HepG2 (cell line): Measurements from ENCODE around the gene WEE1. TPM values are rescaled to one million over a fixed set of nuclear protein-coding genes. Genes with fewer than 3 reads are reported as not detected.
A peak's percentile ranks its signal among the peaks of the same experiment; 100 is the strongest.

ENCODE experiments used
- ATAC-seq: fragments of 200-7000 bp; cut with Tn5 transposase; 3 replicates; pipeline ENCODE4 v1.9.1; 2020; ENCODE audit warnings: mild to moderate bottlenecking, moderate library complexity
- BruUV-seq: library from RNA; stranded (reverse); fragments of 400-500 nt; replicated peaks from 2 replicates; lab custom pipeline; 2021; lab: Mats Ljungman, UMichigan
- CTCF ChIA-PET: fragments of 300-600 bp; formaldehyde crosslinking; extraction: SDS; loops from one replicate; lab custom pipeline; 2021; ENCODE audit warnings: low total read pairs, inconsistent platforms, low intra/inter-chr PET ratio; lab: Yijun Ruan, JAX
- POLR2A ChIA-PET: fragments of 350-600 bp; sonication (Branson Sonifier 250); formaldehyde crosslinking; loops from one replicate; lab custom pipeline; 2020; ENCODE audit warnings: antibody characterized with exemption, inconsistent platforms; lab: Yijun Ruan, JAX
- DNase-seq: peaks from one replicate; pipeline ENCODE4 v3.0.0-alpha.2; 2015; ENCODE audit warnings: low spot score
- FAIRE-seq: peaks from 3 replicates; lab custom pipeline; 2011; peaks lifted over from hg19 to GRCh38; lab: Jason Lieb, UNC
- H2AFZ ChIP-seq: one replicate; pipeline ENCODE4 v1.6.1; 2011; ENCODE audit warnings: low read length, inconsistent platforms
- H3K27ac ChIP-seq: fragments of 300-600 bp; 3 replicates; pipeline ENCODE4 v1.8.0; 2011; ENCODE audit warnings: mixed run types, mild to moderate bottlenecking, mixed read lengths, low read length, inconsistent platforms; ENCODE audit not compliant: insufficient read depth; ENCODE audit errors: extremely low read length
- H3K27me3 ChIP-seq, 2 experiments: fragments of 200-600 bp in 1 of 2; 2 replicates in 1 of 2; 3 replicates in 1 of 2; pipeline versions ENCODE4 v1.6.0 to v1.8.0; 2011; ENCODE audit warnings: low read length in 2 of 2, mild to moderate bottlenecking in 2 of 2, moderate library complexity in 2 of 2, inconsistent platforms in 1 of 2; ENCODE audit not compliant: insufficient read depth in 2 of 2, control insufficient read depth in 1 of 2
- H3K36me3 ChIP-seq, 2 experiments: fragments of 200-600 bp in 1 of 2; replicated peaks in 1 of 2; 2 replicates in 1 of 2; 3 replicates in 1 of 2; pipeline versions ENCODE4 v1.5.1 to v1.8.0; 2011; ENCODE audit warnings: low read length in 2 of 2, inconsistent platforms in 1 of 2; ENCODE audit not compliant: insufficient read depth in 2 of 2, control insufficient read depth in 1 of 2
- H3K4me1 ChIP-seq: 2 replicates; pipeline ENCODE4 v1.5.1; 2012; ENCODE audit warnings: low read length, inconsistent platforms; ENCODE audit not compliant: insufficient read depth
- H3K4me2 ChIP-seq: 2 replicates; pipeline ENCODE4 v1.6.0; 2011; ENCODE audit warnings: low read depth, low read length, inconsistent platforms
- H3K4me3 ChIP-seq, 3 experiments: fragments of 200-600 bp in 1 of 3; sonication (generic), shearing (Covaris generic) in 1 of 3; replicated peaks in 1 of 3; 2 replicates each; pipeline ENCODE4 v1.5.1; 2011 to 2016; ENCODE audit warnings: low read length in 3 of 3, inconsistent platforms in 2 of 3, low read depth in 2 of 3, mild to moderate bottlenecking in 2 of 3, control low read depth in 1 of 3, mixed read lengths in 1 of 3; ENCODE audit not compliant: insufficient read depth in 1 of 3
- H3K79me2 ChIP-seq: one replicate; pipeline ENCODE4 v1.6.1; 2011; ENCODE audit warnings: low read length, inconsistent platforms; ENCODE audit not compliant: insufficient read depth
- H3K9ac ChIP-seq: 2 replicates; pipeline ENCODE4 v1.6.0; 2011; ENCODE audit warnings: mild to moderate bottlenecking, low read depth, low read length, inconsistent platforms; ENCODE audit not compliant: insufficient read depth
- H3K9me3 ChIP-seq: 2 replicates; pipeline ENCODE4 v1.5.1; 2012; ENCODE audit warnings: mild to moderate bottlenecking, low read length
- H4K20me1 ChIP-seq: 2 replicates; pipeline ENCODE4 v1.6.0; 2011; ENCODE audit warnings: inconsistent platforms, mild to moderate bottlenecking, low read length, moderate library complexity; ENCODE audit not compliant: insufficient read depth
- ASH2L ChIP-seq: fragments of 300-600, 200-600 bp; sonication (generic); IDR thresholded peaks from 2 replicates; pipeline ENCODE4 v1.7.0; 2017; ENCODE audit warnings: low read depth, mild to moderate bottlenecking, moderate library complexity, mixed read lengths, low read length; ENCODE audit not compliant: insufficient read length
- FOXO1 ChIP-seq: sonication (generic); formaldehyde crosslinking; IDR thresholded peaks from 2 replicates; pipeline ENCODE4 v1.4.0; 2020; ENCODE audit warnings: missing genetic modification reagents
- KAT2B ChIP-seq: fragments of 150-350 bp; IDR thresholded peaks from 2 replicates; pipeline ENCODE4 v1.6.1; 2014; ENCODE audit warnings: low read depth, low read length, borderline replicate concordance
- MAFK ChIP-seq, 2 experiments: IDR thresholded peaks in 1 of 2; conservative IDR thresholded peaks in 1 of 2; 2 replicates each; pipeline ENCODE4 v1.6.1; 2011; ENCODE audit warnings: improper control_type of control experiment in 2 of 2, low read length in 2 of 2
- MEIS1 ChIP-seq: sonication (generic); formaldehyde crosslinking; IDR thresholded peaks from 2 replicates; pipeline ENCODE4 v1.9.0; 2021; ENCODE audit warnings: mild to moderate bottlenecking, missing genetic modification reagents, moderate library complexity, borderline replicate concordance
- PAWR ChIP-seq: sonication (generic); formaldehyde crosslinking; IDR thresholded peaks from 2 replicates; pipeline ENCODE4 v1.4.0; 2020; ENCODE audit warnings: missing genetic modification reagents, mild to moderate bottlenecking, borderline replicate concordance
- RBM22 ChIP-seq: fragments of 200-400 bp; formaldehyde crosslinking; optimal IDR thresholded peaks from 2 replicates; pipeline ENCODE3; 2017; ENCODE audit warnings: mild to moderate bottlenecking, low read length, moderate library complexity
- SIN3A ChIP-seq: IDR thresholded peaks from 2 replicates; pipeline ENCODE4 v1.6.1; 2011; ENCODE audit warnings: low read depth, mild to moderate bottlenecking, control low read depth, low read length, borderline replicate concordance
- ZMYM4 ChIP-seq: sonication (generic); formaldehyde crosslinking; IDR thresholded peaks from 2 replicates; pipeline ENCODE4 v1.8.1; 2023; ENCODE audit warnings: mild to moderate bottlenecking, missing genetic modification reagents
- WGBS: methylation state at CpG from one replicate; pipeline ENCODE4 v1.1.6; 2017; ENCODE audit warnings: low lambda C conversion rate; 5-methylcytosine and 5-hydroxymethylcytosine counted together
- in situ Hi-C: cut with HindIII; loops from 2 replicates; pipeline ENCODE4 v1.10.0; 2017; ENCODE audit warnings: low pct_unique_long_range_greater_than_20kb; ENCODE audit not compliant: extremely low pct_ligation_motif_present
- intact Hi-C: fragments of 100-400 bp; cut with micrococcal nuclease; formaldehyde crosslinking; loops from one replicate; pipeline ENCODE4 v1.10.0; 2022; ENCODE audit not compliant: unreplicated experiment
- polyA plus RNA-seq, 8 experiments: library from polyadenylated mRNA; depleted of rRNA in 3 of 8; stranded (reverse) in 7 of 8; unstranded in 1 of 8; fragments of >200 nt; fragmentation: Illumina TruSeq in 4 of 8; extraction: Trizol in 4 of 8; gene quantifications; 2 replicates each; pipeline versions ENCODE4 v1.2.1 to v1.2.3, GENCODE V29; 2011 to 2016; ENCODE audit warnings: low read depth in 4 of 8, missing spikeins in 1 of 8, mixed read lengths in 1 of 8; ENCODE audit not compliant: insufficient read depth in 1 of 8
- total RNA-seq, 5 experiments: library from RNA; depleted of rRNA; stranded (reverse); fragments of >200 nt; fragmentation: Illumina TruSeq; extraction: Trizol; gene quantifications; 2 replicates each; pipeline ENCODE4 v1.2.3, GENCODE V29; 2016; ENCODE audit warnings: low read depth in 1 of 5
- TF ChIP-seq, protein P1 (sequence below): IDR thresholded peaks from 2 replicates; pipeline ENCODE4 v1.6.1; 2016
- TF ChIP-seq, protein P2 (sequence below): IDR thresholded peaks from 2 replicates; pipeline ENCODE4 v1.6.1; 2016; ENCODE audit warnings: low read depth
- TF ChIP-seq, protein P3 (sequence below): sonication (generic); formaldehyde crosslinking; IDR thresholded peaks from 2 replicates; pipeline ENCODE4 v1.4.0; 2020; ENCODE audit warnings: missing genetic modification reagents
- TF ChIP-seq, protein P4 (sequence below): sonication (generic); formaldehyde crosslinking; conservative IDR thresholded peaks from 2 replicates; pipeline ENCODE4 v1.4.0; 2020; ENCODE audit warnings: missing genetic modification reagents

WEE1 gene
- total and polyA plus RNA-seq, 2 of the 13 experiments (the other 11 are each of a cell fraction or from before 2014, with no cell fraction given): 31.4 to 63.7 TPM

DNA sequence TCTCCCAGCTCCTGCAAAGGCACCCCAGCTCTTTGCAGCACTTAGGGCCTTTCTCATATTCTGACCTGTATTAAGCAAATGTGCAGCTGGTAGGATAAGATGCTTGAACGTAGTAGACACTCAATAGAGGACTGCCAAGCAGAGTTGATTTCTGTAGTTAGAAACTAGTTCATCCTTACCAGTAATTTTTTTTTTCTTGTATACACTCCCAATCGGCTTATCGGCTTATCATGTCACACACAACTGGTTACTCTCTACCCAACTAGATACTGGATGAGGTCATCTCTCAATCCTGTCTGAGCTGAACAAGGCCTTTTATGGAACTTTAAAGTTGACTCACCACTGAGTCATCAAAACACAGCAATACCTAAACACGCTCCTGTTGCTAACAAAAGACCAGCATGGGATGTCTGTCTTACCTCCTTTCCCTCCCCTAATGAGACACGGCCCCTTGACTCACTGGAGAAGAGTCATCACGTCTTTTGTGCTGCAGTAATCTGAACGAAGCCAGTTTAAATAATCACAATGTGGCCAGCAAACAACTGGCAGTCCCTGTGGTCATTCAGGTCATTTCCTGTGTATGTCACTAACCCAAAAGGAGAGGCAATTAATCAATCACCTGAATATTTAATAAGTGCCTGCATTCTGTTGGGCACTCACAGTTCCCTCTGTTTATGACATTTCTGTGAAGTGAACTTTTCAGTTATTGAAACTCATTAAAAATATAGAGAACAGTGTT is 7.5 kb upstream of the WEE1 start:
- CTCF ChIA-PET: no interaction called here
- TF ChIP-seq ZMYM4 (peak; percentile 37; the same call in 1 of the 2 replicates), ASH2L (peak; percentile 16), MAFK (conservative IDR thresholded peaks at IDR 0.05 in 1 of 2, IDR thresholded peaks at IDR 0.05 in 1 of 2; ENCODE audit: low read length in 2 of 2) (peak; percentile 82 to 89), KAT2B (no peak), FOXO1 (CRISPR knock-in tag) (peak; percentile 75; the same call in 1 of the 2 replicates), MEIS1 (0 out of 2 replicates have a peak, but pooled peaks have one; percentile 40), SIN3A (0 out of 2 replicates have a peak, but pooled peaks have one; percentile 30), PAWR (no peak), RBM22 (no peak)
- TF ChIP-seq, protein P1, sequence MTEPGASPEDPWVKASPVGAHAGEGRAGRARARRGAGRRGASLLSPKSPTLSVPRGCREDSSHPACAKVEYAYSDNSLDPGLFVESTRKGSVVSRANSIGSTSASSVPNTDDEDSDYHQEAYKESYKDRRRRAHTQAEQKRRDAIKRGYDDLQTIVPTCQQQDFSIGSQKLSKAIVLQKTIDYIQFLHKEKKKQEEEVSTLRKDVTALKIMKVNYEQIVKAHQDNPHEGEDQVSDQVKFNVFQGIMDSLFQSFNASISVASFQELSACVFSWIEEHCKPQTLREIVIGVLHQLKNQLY (CRISPR knock-in tag): 0 out of 2 replicates have a peak, but pooled peaks have one; percentile 23
- TF ChIP-seq, protein P2, sequence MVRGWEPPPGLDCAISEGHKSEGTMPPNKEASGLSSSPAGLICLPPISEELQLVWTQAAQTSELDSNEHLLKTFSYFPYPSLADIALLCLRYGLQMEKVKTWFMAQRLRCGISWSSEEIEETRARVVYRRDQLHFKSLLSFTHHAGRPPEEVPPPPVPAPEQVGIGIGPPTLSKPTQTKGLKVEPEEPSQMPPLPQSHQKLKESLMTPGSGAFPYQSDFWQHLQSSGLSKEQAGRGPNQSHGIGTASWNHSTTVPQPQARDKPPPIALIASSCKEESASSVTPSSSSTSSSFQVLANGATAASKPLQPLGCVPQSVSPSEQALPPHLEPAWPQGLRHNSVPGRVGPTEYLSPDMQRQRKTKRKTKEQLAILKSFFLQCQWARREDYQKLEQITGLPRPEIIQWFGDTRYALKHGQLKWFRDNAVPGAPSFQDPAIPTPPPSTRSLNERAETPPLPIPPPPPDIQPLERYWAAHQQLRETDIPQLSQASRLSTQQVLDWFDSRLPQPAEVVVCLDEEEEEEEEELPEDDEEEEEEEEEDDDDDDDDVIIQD (CRISPR knock-in tag): peak; percentile 73; the same call in 1 of the 2 replicates
- TF ChIP-seq, protein P3, sequence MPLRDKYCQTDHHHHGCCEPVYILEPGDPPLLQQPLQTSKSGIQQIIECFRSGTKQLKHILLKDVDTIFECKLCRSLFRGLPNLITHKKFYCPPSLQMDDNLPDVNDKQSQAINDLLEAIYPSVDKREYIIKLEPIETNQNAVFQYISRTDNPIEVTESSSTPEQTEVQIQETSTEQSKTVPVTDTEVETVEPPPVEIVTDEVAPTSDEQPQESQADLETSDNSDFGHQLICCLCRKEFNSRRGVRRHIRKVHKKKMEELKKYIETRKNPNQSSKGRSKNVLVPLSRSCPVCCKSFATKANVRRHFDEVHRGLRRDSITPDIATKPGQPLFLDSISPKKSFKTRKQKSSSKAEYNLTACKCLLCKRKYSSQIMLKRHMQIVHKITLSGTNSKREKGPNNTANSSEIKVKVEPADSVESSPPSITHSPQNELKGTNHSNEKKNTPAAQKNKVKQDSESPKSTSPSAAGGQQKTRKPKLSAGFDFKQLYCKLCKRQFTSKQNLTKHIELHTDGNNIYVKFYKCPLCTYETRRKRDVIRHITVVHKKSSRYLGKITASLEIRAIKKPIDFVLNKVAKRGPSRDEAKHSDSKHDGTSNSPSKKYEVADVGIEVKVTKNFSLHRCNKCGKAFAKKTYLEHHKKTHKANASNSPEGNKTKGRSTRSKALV: peak; percentile 64; the same call in 1 of the 2 replicates
- TF ChIP-seq, protein P4, sequence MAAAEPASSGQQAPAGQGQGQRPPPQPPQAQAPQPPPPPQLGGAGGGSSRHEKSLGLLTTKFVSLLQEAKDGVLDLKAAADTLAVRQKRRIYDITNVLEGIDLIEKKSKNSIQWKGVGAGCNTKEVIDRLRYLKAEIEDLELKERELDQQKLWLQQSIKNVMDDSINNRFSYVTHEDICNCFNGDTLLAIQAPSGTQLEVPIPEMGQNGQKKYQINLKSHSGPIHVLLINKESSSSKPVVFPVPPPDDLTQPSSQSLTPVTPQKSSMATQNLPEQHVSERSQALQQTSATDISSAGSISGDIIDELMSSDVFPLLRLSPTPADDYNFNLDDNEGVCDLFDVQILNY (CRISPR knock-in tag): no peak

More for the DNA sequence above, 7.5 kb upstream of the WEE1 start:
- Histone ChIP-seq H3K4me3 (peak overlapping the region in 1 of 3 experiments; percentile 12; a peak in 1 of 6 replicates), H4K20me1 (no peaks in the 10 kb centered on the region), H2AFZ (no peak overlapping the region), H3K9ac (peak overlapping the region; percentile 69), H3K79me2 (no peaks in the 10 kb centered on the region), H3K4me2 (peak overlapping the region; percentile 60), H3K9me3 (no peaks in the 10 kb centered on the region), H3K36me3 (no peaks in the 10 kb centered on the region), H3K27ac (peak overlapping the region; percentile 100), H3K27me3 (no peaks in the 10 kb centered on the region), H3K4me1 (peaks cover 68% of the 10 kb centered on the region)
- POLR2A ChIA-PET: interaction anchor here (0.7 to 2.4 kb wide), 10 partner anchors 9 to 877 kb away, joined by 3 to 11 read pairs (median 6); partner anchors contain the start of gene ZNF143
- intact Hi-C loops (no loop called here), in situ Hi-C loops (no loop called here)
- peak; percentile 61 for FAIRE-seq
- peak; percentile 75 for ATAC-seq
- no TSS peak for BruUV-seq
- peak; percentile 99 for DNase-seq
- 0% methylated on average over 7 of the region's 7 CpGs for WGBS
